D341Med (cell line): Measurements from ENCODE around the gene SANBR.

ENCODE experiments used
- DNase-seq: peaks from one replicate; pipeline ENCODE4 v3.0.0; 2012; ENCODE audit warnings: low spot score

SANBR gene

GRCh38 chr2:61090386-61090921 lies 24.8 kb downstream of the SANBR start:
- DNase-seq: no peak

GRCh38 chr2:61091485-61091884 lies 25.8 kb downstream of the SANBR start:
- DNase-seq: no peak

- no peak for DNase-seq
These were observed 30.8 kb downstream of the SANBR start for GRCh38 chr2:61096438-61096837.

- DNase-seq: no peak
These were observed 35.1 kb downstream of the SANBR start for GRCh38 chr2:61100801-61101200.

GRCh38 chr2:61109291-61109690 lies 43.6 kb downstream of the SANBR start:
- DNase-seq: no peak

GRCh38 chr2:61111708-61112107 lies 46.0 kb downstream of the SANBR start:
- no peak for DNase-seq

GRCh38 chr2:61114147-61114546 lies 48.5 kb downstream of the SANBR start:
- no peak for DNase-seq
